ENCODE data around the gene SON.
"Not testable (repeated sequence)": the region's sequence is repeated elsewhere in the genome, so short reads cannot be mapped to it uniquely, and the experiment has no call there.

SON gene

DNA sequence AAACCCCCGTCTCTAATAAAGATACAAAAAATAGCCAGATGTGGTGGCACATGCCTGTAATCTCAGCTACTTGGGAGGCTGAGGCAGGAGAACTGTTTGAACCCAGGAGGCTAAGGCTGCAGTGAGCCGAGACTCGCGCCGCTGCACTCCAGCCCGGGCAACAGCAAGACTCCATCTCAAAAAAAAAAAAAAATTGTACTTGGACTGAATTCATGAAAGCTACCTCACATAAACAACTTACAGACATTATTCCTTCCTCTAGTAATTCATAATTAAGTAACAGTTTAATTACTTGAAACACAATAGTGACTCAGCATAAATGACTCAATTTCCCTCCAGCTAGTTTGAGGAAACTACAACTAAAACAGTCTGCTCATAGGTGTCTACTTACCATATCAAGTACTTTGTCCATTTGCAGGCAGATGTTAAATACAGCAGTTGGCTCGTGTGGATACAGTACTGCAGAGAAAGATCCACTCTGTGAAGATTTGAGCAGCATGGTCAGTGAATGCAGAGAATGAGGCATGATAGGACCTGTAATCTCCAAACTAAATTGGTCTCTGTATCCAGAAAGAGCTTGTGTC is 36.2 kb downstream of the SON start:
- DNase-seq, result peak; percentile 6 to 13

DNA sequence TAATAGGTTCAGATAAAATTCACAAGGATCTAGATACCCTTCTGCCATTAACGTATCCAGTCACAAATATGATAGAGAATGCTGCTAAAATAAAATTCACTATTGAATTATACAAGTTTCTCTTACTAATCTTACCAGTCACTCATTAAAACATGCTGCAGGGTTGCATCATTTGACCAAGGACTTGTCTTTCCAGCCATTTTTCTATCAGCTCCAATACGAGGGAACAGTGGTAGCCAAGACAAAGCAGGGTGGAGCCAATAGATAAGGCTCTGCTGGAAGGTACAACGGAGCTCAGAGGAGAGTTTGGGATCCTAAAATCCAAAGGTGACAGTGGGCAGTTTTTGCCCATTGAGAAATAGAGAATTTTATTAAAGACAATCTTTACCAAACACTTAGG is 41.6 kb downstream of the SON start:
- DNase-seq, result no peak

DNA sequence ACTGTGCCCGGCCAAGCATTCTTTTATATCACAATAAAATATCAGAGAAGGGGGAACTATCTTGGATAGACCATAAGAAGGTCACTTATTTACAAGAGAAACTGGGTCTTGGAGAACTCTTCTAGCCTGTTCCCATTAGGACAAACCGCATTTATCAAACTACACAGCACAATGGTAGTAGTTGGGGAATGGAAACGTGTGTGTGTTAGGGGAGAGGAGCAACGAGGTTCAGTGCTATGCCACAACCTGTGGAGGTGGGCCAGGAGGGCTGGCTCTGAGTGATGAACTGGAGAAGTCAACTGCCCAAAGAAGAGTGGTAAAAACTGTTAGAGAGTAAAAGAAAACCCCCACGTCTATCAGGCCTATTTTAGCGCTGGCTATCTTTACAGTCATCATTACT is 44.1 kb downstream of the SON start:
- DNase-seq, result no peak

DNA sequence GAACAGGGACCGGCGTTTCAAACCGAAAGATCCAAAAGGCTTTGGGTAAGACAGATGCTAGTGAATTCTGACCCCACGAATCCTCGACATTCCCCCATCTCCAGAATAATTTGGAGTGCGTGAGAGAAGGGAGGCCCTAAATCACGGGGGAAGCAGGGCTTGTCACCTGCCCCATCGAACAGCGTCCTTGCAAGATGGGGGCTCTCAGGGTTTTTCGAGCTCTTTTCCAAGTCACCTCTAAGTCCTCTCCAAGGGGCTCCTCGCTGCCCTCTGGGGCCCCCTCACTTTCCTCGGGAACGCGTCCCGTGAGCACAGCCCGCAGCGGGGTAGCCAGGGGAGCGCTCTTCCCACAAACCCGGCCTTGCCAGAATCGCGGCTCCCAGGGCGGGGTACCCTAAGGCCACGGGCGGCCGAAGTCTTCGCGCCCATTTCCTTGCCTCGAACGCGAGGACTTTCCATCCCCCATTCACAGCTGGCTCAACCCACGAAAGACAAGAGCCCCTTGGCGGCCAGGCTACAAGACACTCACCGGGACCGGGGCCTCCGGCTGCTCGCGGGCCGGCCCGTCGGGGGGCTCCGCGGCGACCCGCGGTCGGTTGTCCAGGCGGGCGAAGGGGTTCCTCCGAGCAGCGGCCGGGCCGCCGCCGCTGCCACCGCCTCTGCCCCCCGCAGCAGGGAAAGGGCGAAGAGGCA is 45.1 kb downstream of the SON start:
- peak in 1 of 2 experiments; percentile 30 for DNase-seq

DNA sequence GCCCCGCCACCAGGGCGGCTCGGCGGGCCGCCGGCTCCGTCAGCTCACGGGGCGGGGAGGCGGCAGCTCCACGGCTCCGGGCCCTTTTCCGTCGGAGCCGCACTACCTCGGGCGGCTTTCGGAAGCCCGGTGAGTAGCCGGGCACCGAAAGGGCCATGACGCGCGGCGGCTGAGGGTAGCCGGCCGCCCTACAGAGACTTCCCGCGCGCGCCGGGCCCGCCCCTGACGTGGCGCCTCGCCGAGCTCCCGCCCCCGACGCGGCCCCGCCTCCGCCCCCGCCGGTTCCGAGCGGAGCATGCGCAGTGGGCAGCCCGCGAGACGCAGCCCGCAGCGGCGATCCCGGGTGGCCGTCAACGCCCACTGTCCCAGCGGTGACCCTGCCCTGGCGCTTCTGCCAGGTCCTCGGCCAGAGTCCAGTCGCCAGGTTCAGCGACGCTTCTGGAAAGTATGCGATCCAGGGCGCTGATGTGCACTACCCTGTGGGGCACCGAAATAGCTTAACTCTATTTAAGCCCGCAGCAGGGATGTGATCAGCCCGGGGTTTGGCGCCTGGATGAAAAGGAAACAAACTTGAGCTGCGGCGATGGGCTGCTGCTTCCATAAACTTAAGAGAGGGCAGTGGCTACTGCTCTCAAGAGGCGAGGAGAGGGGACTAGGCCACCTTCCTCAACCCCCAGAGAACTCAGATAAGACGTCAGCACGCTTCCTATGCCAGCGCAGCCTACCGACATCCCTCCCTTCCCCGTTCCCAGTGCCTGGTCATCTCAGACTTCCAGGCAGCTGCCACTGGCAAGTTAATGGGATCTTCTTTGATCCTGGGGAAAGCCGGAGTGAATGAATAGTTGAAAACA is 45.9 kb downstream of the SON start, which contains the start of gene DONSON:
TSS of gene DONSON (minus strand) at position 200 of the 851 bp plus-strand sequence. CDS start at position 157, 43 bp downstream.
- peak; percentile 70 to 74 for DNase-seq

DNA sequence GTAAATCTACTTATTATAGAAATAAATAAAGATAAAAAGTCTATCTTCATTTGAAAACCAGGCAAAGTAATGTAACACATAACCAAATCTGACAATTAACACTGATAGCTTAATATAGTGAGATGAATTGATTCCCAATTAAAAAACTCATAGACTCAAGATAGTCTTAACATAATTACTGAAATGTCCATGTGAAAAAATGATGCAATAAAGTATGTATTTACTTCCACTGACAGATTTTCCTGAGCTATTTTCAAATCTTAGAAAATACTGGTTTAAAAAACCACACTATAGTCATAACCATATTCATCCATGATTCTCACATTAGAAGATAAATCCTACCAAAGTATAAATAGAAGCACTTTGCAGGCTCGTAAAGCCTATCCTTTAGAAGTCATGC is 55.2 kb downstream of the SON start:
- no peak for DNase-seq

DNA sequence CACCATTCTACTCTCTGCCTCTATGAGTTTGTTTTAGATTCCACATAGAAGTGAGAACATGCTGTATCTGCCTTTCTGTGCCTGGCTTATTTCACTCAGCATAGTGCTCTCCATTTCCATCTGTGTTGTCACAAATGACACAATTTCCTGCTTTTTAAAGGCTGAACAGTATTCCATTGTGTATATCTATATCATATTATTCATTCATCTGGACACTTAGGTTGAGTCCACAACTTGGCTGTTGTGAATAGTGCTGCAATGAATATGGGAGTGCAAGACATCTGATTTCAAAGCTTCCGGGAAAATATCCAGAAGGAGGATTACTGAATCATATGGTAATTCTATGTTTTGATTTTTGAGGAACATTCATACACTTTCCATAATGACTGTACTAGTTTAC is 65.7 kb downstream of the SON start:
- DNase-seq, result no peak

DNA sequence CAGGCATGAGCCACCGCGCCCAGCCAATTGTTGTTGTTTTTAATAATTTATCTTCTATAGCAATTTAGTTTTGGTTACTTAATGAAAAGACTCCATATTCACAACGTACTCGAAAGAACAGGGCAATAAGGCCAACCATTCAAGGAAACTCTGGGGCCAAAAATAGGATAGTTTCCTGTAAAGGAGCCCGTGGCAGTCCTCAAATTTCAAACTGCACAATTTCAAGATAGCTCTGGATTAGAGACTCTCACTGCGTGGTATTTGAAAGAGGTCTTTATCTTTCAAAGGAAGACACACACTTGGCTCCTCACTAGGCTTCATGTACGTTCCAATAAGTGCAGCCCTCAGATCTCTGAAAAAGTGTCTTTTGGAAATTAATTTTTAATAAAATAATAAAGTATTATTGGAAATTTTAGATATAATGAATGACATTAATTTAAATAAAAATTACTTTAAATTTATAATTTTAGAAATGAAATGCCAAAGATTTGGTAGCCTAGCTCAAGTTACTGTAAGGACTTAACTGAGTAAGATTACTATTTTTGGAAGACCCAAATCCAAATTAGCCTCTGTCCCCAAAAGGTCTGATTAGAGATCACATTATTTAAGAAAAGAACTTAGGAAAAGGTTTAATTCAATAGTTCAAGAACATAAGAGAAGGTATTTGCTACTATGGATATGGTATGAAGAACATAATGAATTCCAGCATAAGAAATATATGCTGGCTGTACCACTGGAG is 68.3 kb downstream of the SON start:
- no peak for DNase-seq

DNA sequence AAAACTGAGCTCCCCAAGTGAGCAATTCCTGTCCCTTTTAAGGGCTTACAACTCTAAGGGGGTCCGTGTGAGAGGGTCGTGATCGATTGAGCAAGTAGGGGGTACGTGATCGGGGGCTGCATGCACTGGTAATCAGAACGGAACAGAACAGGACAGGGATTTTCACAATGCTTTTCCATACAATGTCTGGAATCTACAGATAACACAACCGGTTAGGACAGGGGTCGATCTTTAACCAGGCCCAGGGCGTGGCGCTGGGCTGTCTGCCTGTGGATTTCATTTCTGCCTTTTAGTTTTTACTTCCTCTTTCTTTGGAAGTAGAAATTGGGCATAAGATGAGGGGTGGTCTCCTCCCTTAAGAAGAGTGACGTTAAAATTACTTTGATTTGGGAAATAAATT is 74.7 kb downstream of the SON start:
- not testable (repeated sequence) for DNase-seq

DNA sequence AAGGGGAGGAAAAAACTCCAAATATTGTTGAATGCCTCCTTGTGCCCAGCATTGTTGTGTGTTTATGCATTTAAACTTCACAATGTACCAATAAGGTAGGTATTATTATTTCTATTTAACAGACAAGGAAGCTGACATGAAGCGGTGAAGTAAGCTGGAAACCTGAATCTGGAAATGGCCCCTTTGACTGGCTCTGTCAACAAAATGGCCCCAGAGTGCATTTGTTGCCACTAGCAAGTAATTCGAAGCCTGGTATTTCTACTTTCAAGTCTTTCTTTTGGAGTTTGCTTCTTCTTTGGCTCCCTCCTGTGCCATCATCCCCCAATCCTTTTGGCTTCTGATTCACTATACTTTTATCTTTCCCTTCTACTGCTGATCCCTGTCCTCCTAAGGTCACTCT is 75.6 kb downstream of the SON start:
- DNase-seq, result no peak

DNA sequence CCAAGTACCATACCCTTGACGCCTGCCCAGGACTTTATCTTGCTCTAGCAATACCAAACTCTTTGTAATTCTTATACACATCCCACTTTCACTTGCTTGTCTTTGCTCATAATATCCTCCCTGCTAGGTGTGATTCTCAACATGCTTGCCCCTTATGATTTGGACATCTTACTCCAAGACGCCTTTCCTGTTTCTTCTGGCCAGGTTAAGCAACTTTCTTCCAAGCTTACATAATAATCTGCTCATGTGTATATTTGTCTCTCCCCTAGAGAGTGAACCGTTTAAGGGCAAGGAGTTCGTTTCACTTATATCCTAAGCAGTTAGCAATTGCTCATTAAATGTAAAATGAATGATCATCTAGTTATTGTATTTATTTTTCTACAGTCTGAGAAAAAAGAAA is 76.9 kb downstream of the SON start:
- peak; percentile 41 to 47 for DNase-seq

DNA sequence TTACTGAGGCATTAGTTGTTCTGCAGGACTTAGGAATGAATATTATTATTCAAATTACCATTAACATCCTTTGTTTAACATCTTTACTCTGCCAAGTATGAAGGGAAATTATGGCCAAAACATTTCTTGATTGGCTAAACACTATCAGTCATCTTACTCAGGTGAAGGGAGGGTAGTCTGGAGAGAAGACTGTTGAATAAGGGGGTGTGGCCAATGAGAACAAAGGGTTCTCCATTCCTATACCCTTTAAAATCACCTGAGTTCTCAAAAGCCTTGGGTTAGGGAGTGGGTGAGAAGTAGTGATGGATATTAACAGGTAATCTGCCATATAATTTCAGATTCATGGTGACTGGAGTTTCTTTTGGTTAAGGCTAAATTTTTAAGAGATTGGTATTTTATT is 79.4 kb downstream of the SON start:
- no peak for DNase-seq

DNA sequence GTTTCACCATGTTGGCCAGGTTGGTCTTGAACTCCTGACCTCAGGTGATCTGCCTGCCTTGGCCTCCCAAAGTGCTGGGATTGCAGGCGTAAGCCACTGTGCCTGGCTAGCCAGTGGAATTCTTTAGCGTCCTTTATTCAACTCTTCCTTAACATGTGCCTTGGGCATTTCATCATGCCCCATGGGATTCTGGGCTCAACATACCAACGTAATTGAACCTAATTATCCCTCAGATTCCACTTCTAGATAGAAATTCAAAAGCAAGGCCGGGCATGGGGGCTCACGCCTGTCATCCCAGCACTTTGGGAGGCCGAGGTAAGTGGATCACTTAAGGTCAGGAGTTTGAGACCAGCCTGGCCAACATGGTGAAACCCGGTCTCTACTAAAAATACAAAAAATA is 83.3 kb downstream of the SON start:
- DNase-seq, result not testable (repeated sequence)
